ENCODE results near the gene KMT2D.
"Not testable (repeated sequence)": the region's sequence is repeated elsewhere in the genome, so short reads cannot be mapped to it uniquely, and the experiment has no call there.

Gene KMT2D

DNA sequence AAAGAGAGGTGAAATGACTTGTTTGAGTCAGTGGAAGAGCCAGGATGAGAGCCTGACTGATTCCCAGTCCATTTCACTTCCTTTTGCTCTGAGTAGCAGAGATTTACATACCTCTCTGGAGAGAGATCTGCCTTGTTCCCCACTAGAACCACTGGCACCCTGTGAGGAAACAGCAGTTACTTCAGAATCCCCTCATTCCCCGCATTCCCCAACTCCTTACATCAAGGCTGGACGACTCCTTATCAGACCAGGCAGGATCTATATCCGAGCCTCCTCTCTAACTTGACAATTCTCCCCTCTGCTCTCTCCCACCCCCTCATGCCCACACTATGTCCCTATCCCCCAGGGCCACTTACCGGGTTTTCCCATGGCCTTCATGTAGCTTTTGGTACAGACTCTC lies 5.5 kb upstream of the KMT2D start:
- ChIA-PET CTCF (interaction anchor here (1.1 to 8.0 kb wide), 3 partner anchors 12 to 26 kb away, joined by 4 to 57 read pairs (median 28); no protein-coding TSS in a partner anchor), POLR2A (interaction anchor here (1.3 to 1.8 kb wide), 2 partner anchors 26 to 65 kb away, joined by 4 to 6 read pairs; partner anchors contain the start of gene TUBA1B)
- no peak for DNase-seq (ENCODE audit: extremely low spot score)
- TF ChIP-seq, protein P1, sequence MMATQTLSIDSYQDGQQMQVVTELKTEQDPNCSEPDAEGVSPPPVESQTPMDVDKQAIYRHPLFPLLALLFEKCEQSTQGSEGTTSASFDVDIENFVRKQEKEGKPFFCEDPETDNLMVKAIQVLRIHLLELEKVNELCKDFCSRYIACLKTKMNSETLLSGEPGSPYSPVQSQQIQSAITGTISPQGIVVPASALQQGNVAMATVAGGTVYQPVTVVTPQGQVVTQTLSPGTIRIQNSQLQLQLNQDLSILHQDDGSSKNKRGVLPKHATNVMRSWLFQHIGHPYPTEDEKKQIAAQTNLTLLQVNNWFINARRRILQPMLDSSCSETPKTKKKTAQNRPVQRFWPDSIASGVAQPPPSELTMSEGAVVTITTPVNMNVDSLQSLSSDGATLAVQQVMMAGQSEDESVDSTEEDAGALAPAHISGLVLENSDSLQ (IDR thresholded peaks at IDR 0.05): no peak
- TF ChIP-seq FOXK2 (IDR thresholded peaks at IDR 0.05): no peak
- TF ChIP-seq CTBP1 (IDR thresholded peaks at IDR 0.05; ENCODE audit: borderline replicate concordance): no peak
- no peak for TF ChIP-seq LEF1 (IDR thresholded peaks at IDR 0.05; ENCODE audit: borderline replicate concordance)
- no peak for TF ChIP-seq SUZ12 (IDR thresholded peaks at IDR 0.05)
- no peak for TF ChIP-seq L3MBTL2 (conservative IDR thresholded peaks at IDR 0.05)
- no peak for TF ChIP-seq FOXA1 (IDR thresholded peaks at IDR 0.05)
- no peak for TF ChIP-seq HDGF (IDR thresholded peaks at IDR 0.05; ENCODE audit: borderline replicate concordance)
- no peak for TF ChIP-seq TARDBP (IDR thresholded peaks at IDR 0.05)
- TF ChIP-seq ELF4 (IDR thresholded peaks at IDR 0.05): no peak
- no peak for TF ChIP-seq SP1 (IDR thresholded peaks at IDR 0.05)
- TF ChIP-seq FOXM1 (IDR thresholded peaks at IDR 0.05; ENCODE audit: borderline replicate concordance): no peak
- TF ChIP-seq ARNT (IDR thresholded peaks at IDR 0.05): no peak
- TF ChIP-seq NFRKB (IDR thresholded peaks at IDR 0.05): no peak
- TF ChIP-seq BHLHE40 (IDR thresholded peaks at IDR 0.05; ENCODE audit: borderline replicate concordance): no peak
- TF ChIP-seq ZNF384 (IDR thresholded peaks at IDR 0.05): no peak

DNA sequence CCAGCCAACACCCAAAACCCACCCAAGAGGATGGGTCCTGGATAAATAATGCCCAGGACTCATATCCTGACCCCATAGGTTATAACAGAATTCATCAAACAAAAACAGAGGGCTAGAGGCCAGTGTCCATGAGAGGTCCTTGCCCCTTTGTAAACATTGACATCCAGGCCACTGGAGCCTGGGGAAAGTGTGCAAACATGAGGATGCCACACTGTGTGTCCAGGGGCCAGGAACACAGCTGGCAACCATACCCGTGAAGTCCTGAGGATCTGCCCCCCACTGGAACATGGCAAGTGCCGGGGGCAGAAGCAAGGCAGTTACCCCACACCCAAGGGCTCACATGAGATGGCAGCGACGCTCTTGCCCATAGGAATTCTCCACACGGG lies 4.2 kb upstream of the KMT2D start:
- CTCF ChIA-PET: interaction anchor here (0.7 to 8.0 kb wide), 11 partner anchors 13 to 178 kb away, joined by 3 to 57 read pairs (median 4); partner anchors contain the start of gene LMBR1L
- no peak for TF ChIP-seq HDGF (IDR thresholded peaks at IDR 0.05; ENCODE audit: borderline replicate concordance)
- no peak for TF ChIP-seq ZNF384 (IDR thresholded peaks at IDR 0.05)
- TF ChIP-seq TARDBP (IDR thresholded peaks at IDR 0.05): no peak
- no peak for TF ChIP-seq ELF4 (IDR thresholded peaks at IDR 0.05)
- TF ChIP-seq FOXK2 (IDR thresholded peaks at IDR 0.05): no peak
- no peak for TF ChIP-seq SUZ12 (IDR thresholded peaks at IDR 0.05)
- TF ChIP-seq, protein P1 (IDR thresholded peaks at IDR 0.05): no peak
- no peak for TF ChIP-seq L3MBTL2 (conservative IDR thresholded peaks at IDR 0.05)
- no peak for TF ChIP-seq BHLHE40 (IDR thresholded peaks at IDR 0.05; ENCODE audit: borderline replicate concordance)
- TF ChIP-seq SP1 (IDR thresholded peaks at IDR 0.05): no peak
- TF ChIP-seq LEF1 (IDR thresholded peaks at IDR 0.05; ENCODE audit: borderline replicate concordance): no peak
- TF ChIP-seq FOXA1 (IDR thresholded peaks at IDR 0.05): no peak
- TF ChIP-seq NFRKB (IDR thresholded peaks at IDR 0.05): no peak
- TF ChIP-seq ARNT (IDR thresholded peaks at IDR 0.05): no peak
- no peak for TF ChIP-seq CTBP1 (IDR thresholded peaks at IDR 0.05; ENCODE audit: borderline replicate concordance)
- no peak for TF ChIP-seq FOXM1 (IDR thresholded peaks at IDR 0.05; ENCODE audit: borderline replicate concordance)
- POLR2A ChIA-PET: interaction anchor here (0.6 to 3.8 kb wide), 5 partner anchors 8 to 66 kb away, joined by 3 to 36 read pairs (median 4); partner anchors contain the start of gene TUBA1B
- no peak for DNase-seq (ENCODE audit: extremely low spot score)

DNA sequence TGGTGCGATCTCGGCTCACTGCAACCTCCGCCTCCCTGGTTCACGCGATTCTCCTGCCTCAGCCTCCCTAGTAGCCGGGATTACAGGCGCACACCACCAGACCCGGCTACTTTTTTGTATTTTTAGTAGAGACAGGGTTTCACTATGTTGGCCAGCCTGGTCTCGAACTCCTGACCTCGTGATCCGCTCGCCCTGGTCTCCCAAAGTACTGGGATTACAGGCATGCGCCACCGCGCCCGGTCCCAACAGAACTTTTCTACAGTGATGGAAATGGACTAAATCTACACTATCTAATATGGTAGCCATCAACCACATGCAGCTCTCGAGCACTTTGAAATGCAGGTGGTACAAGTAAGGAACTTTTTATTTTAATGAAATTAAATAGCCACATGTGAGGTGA lies 1.3 kb upstream of the KMT2D start:
- CTCF ChIA-PET; DNase-seq (ENCODE audit: extremely low spot score): not testable (repeated sequence)
- POLR2A ChIA-PET: interaction anchor here (1.4 to 3.8 kb wide), 2 partner anchors 27 to 69 kb away, joined by 4 to 36 read pairs; partner anchors contain the start of gene TUBA1B

DNA sequence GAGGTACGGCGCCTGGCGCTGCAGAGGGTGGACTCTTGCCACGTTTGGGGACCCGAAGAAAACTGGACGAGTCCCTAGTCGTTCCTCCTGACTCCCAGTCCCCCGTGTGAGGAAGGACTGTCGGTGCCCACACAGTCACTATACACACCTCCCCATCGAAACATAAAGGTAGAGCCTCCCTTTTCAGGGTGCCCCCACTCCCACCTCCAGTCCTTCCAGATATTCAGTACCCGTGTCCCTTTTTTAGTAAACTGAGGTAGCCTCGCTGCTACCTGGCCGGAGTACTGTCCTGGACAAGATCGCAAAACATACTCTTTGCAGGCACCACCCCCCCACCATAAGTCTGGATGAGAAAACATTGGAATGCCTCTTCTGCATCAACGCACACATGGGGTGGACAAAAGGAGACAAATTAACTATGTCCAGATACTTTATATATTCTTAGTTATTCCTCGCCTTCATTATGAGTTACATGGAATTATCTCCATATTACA lies 610 bp upstream of the KMT2D start:
- CTCF ChIA-PET: no interaction called here
- no peak for TF ChIP-seq TARDBP (IDR thresholded peaks at IDR 0.05)
- no peak for TF ChIP-seq SUZ12 (IDR thresholded peaks at IDR 0.05)
- no peak for TF ChIP-seq FOXM1 (IDR thresholded peaks at IDR 0.05; ENCODE audit: borderline replicate concordance)
- no peak for TF ChIP-seq LEF1 (IDR thresholded peaks at IDR 0.05; ENCODE audit: borderline replicate concordance)
- TF ChIP-seq L3MBTL2 (conservative IDR thresholded peaks at IDR 0.05): no peak
- TF ChIP-seq HDGF (IDR thresholded peaks at IDR 0.05; ENCODE audit: borderline replicate concordance): no peak
- no peak for TF ChIP-seq NFRKB (IDR thresholded peaks at IDR 0.05)
- TF ChIP-seq ARNT (IDR thresholded peaks at IDR 0.05): no peak
- TF ChIP-seq FOXK2 (IDR thresholded peaks at IDR 0.05): no peak
- no peak for TF ChIP-seq ZNF384 (IDR thresholded peaks at IDR 0.05)
- TF ChIP-seq BHLHE40 (IDR thresholded peaks at IDR 0.05; ENCODE audit: borderline replicate concordance): no peak
- TF ChIP-seq SP1 (IDR thresholded peaks at IDR 0.05): no peak
- no peak for TF ChIP-seq ELF4 (IDR thresholded peaks at IDR 0.05)
- TF ChIP-seq CTBP1 (IDR thresholded peaks at IDR 0.05; ENCODE audit: borderline replicate concordance): no peak
- POLR2A ChIA-PET: interaction anchor here (1.5 kb wide), 1 partner anchor 9 kb away, joined by 7 read pairs; the partner anchor contains the start of gene RHEBL1
- no peak for DNase-seq (ENCODE audit: extremely low spot score)

DNA sequence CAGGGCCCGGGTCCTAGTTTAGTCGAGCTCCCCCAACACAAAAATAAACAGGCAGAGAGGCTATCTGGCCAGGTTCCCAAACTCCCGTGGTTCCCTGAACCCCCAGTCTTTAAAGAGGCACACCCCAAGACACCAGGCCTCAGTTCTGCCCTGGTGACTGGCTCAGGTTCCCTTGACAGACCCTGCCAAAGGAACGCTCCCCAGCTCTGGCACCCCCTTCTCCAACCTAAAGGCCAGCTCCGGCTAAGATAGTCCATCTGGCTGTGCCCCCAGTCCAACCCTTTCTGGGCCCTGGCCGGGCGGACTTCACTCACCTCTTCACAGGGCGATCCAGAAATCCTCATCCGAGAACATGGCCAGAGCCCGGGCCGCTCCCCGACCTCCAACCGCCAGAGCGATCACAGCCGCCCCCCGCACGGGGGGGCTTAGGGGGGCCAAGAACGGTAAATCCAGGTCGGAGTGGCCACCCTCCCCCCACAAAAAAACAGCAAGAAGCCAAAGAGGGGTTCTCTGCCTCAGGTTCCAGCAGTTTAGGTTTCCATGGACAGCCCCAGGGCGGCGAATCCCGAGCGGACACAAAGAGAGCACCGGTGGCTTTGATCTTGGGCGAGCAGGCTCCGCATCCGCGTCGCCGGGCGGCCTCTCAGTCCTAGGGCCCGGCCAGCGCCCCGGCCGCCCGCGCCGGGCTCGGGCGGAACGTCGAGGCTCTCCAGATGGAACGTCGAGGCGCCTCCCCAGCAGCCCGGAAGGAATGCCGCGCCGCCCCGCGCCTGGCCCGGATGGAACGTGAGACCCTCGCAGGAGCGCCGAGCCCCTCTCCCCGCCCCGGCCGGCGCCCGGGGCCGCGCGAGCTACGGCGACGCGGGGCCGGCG lies 1.1 kb downstream of the KMT2D start:
- TF ChIP-seq NFRKB (IDR thresholded peaks at IDR 0.05) (no peak), SP1 (IDR thresholded peaks at IDR 0.05) (no peak), FOXK2 (IDR thresholded peaks at IDR 0.05) (no peak), TARDBP (IDR thresholded peaks at IDR 0.05) (no peak), CTBP1 (IDR thresholded peaks at IDR 0.05; ENCODE audit: borderline replicate concordance) (no peak)
- DNase-seq (ENCODE audit: extremely low spot score): peak; percentile 34
- ChIA-PET POLR2A (interaction anchor here (0.5 to 5.2 kb wide), 5 partner anchors 10 to 176 kb away, joined by 3 to 50 read pairs (median 7); partner anchors contain the start of genes RHEBL1 and TUBA1B), CTCF (interaction anchor here (1.0 to 1.2 kb wide), 2 partner anchors 29 to 71 kb away, joined by 3 read pairs; partner anchors contain the start of gene TUBA1B)

DNA sequence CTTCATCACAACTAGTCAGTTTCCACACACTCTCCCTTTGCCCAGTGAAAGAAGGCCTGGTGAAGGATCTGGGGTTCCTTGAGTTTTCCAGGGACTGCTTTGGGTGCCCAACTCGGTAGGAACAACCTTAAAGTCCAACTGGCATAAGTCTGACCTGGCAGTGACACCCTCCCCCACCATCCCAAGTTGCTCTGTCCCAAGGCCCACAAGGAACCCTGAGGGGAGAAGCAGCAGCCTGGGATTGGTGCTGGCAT lies 1.6 kb downstream of the KMT2D start:
- no peak for DNase-seq (ENCODE audit: extremely low spot score)
- ChIA-PET CTCF (interaction anchor here (0.8 to 4.0 kb wide), 4 partner anchors 15 to 244 kb away, joined by 3 to 19 read pairs (median 6); no protein-coding TSS in a partner anchor), POLR2A (interaction anchor here (0.5 to 5.2 kb wide), 7 partner anchors 11 to 176 kb away, joined by 3 to 50 read pairs (median 3); partner anchors contain the start of genes ARF3, RHEBL1 and TUBA1B)
- TF ChIP-seq FOXM1 (IDR thresholded peaks at IDR 0.05; ENCODE audit: borderline replicate concordance): no peak
- no peak for TF ChIP-seq SUZ12 (IDR thresholded peaks at IDR 0.05)
- TF ChIP-seq TARDBP (IDR thresholded peaks at IDR 0.05): no peak
- TF ChIP-seq FOXK2 (IDR thresholded peaks at IDR 0.05): no peak
- no peak for TF ChIP-seq L3MBTL2 (conservative IDR thresholded peaks at IDR 0.05)
- TF ChIP-seq ARNT (IDR thresholded peaks at IDR 0.05): no peak
- no peak for TF ChIP-seq LEF1 (IDR thresholded peaks at IDR 0.05; ENCODE audit: borderline replicate concordance)

All from HEK293T (cell line).